HG03060 (cell line): ENCODE data around the gene NT5DC4.

Source experiments
- ATAC-seq: cut with Tn5 transposase; IDR thresholded peaks from one replicate; pipeline ENCODE4 v1.9.1; 2021; ENCODE audit warnings: low read depth, moderate number of reproducible peaks; ENCODE audit not compliant: unreplicated experiment

NT5DC4 gene

DNA sequence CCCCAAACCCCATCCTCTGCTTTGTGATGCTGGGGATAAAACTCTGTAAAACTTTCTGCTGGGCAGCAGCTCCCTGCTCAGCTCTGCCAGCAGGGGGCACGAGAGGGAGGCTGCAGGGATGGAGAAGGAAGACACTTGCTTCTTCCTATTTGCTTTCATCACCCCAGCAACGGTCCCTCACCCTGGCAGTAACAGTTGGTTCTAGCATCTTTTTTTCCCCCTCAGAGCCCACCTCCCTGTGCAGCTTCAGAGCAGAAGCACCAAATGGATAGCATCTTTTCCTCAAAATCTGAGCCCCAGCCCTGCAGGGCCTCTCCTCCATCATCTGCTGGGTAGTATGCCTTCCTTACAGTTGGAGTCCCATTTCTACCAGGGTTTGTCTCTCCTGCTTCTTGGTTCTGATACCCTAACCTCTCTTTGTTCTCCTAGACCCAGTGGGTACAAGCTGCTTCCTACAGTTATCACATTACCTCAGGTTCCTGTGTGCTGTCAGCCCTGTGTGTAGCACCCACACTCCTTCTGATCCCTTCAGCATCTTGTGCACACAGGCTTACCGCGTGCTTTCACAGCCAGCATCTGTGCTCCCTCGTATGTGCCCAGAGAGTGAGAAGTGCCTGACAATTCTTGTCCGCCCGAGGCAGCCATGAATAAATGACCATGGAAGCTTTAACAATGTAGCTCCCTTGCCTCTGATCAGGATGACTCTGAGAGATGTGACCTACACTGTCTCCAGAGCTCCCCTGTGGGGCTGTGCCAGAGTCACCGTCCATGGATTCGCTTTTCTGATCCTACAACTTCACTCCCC lies 29.1 kb downstream of the NT5DC4 start:
- ATAC-seq = no peak

- ATAC-seq = no peak
These were observed 29.7 kb downstream of the NT5DC4 start for GRCh38 chr2:112750560-112750843.

- ATAC-seq = no peak
These were observed 30.8 kb downstream of the NT5DC4 start for GRCh38 chr2:112751451-112752197.

GRCh38 chr2:112752667-112753066 lies 31.8 kb downstream of the NT5DC4 start:
- no peak for ATAC-seq

DNA sequence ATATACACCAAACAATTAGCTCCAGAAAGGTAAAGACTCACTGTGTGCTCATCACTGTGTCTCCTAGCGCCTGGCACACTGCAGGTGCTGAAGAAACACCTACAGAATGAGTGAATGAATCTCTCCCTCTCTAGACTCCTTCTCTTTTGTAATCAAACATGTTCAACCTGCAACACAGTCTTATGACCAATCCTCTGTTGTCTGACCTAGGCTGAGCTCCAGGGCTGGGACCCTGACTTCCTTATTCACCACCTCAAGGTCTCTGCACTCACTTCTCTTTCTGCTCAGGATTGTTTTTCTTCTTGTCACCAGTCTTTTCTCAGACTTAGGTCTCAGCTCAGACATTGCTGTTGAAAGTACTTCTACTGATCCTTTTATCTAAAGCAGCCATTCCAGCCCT lies 33.7 kb downstream of the NT5DC4 start:
- ATAC-seq = no peak

- no peak for ATAC-seq
These were observed 34.6 kb downstream of the NT5DC4 start for GRCh38 chr2:112755444-112755843.

DNA sequence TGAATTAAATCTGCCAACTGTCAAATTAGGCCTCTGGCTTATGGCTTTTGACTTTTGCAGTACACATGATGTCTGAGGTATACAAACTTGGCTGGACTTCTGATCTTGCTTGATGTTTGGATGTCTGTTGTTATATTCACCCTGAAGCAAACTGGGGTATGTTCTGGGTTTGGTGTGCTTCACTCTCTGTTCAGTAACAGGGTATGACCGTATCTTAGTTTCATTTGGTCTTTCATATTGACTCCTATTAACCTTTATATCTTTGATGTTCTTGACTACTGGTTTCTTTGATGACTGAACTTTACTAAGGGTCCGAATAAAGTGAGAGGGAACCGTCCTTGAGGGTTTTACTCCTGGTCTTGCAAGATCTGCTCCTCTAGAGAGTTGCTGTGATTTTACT lies 35.4 kb downstream of the NT5DC4 start:
- no peak for ATAC-seq

GRCh38 chr2:112757265-112757664 lies 36.4 kb downstream of the NT5DC4 start:
- no peak for ATAC-seq

- no peak for ATAC-seq
These were observed 37.9 kb downstream of the NT5DC4 start for GRCh38 chr2:112758711-112759110.

DNA sequence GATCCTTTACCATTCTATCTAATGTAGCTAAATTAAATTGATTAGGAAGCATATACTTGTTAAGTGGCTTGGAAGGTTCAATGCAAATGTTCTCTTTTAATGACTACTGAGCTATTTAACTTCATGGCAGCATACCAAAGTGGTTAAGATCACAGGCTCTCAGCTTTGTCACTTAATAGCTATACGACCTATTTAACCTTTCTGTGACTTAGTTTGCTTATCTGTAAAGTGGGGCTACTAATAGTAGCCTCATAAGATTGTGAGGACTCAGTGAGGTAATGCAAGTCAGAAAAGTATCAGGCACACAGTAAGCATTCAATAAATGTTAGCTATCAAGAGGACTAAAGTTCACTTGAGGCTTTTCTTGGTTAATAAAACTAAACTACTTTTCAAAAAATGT lies 39.3 kb downstream of the NT5DC4 start:
- ATAC-seq = no peak

DNA sequence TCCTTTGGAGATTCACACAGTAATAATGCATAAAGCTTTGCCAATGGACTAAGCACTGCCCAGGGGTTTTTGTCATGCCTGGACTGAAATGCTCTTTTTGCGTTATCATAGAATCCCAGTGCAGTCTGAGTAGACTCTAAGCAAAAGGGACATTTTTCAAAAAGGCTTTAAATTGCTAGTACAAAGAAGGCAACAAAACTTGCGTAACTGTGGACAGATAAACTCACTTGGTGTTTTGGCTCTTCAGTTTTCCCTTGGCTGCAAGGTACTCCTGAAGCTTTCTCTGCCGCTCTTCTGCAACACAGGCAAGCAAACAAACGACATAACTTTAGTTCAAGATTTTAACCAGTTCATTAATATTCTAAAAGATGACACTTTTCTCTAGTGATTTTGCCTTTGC lies 41.5 kb downstream of the NT5DC4 start:
- ATAC-seq = no peak

GRCh38 chr2:112764071-112765044 lies 43.5 kb downstream of the NT5DC4 start, which contains the start of gene CKAP2L:
CKAP2L (minus strand) TSS chr2:112764609; CDS start chr2:112764598, 11 bp downstream.
- ATAC-seq = peak; percentile 89

GRCh38 chr2:112765251-112765650 lies 44.4 kb downstream of the NT5DC4 start:
- ATAC-seq = no peak

DNA sequence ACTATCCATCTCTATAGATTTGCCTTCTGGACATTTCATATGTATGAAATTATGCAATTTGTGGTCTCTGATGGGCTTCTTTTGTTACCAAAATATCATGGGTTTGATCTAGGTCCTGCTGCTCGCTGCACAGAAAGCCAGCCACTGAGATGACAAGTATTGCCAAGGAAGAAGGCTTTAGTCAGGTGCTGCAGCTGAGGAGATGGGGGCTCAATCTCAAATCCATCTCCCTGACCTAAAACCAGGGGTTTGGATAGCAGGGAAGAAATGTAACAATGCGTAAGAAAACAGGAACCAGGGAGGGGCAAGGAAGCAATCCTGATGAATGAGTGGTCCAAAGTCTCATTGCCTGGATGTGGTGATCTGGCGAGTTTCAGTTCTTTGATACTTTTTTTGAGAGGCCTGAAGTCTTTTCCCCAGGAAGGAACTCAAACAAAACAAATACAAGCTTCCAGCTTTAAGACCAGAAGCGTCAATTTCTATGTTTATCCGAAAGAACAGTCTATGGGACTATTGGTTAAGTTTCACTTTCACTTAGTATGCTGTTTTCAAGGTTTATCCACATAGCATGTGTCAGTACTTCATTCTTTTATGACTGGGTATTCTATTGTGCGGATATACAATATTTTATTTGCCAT lies 47.0 kb downstream of the NT5DC4 start:
- ATAC-seq = no peak

- ATAC-seq = no peak
These were observed 47.6 kb downstream of the NT5DC4 start for GRCh38 chr2:112768432-112768831.

DNA sequence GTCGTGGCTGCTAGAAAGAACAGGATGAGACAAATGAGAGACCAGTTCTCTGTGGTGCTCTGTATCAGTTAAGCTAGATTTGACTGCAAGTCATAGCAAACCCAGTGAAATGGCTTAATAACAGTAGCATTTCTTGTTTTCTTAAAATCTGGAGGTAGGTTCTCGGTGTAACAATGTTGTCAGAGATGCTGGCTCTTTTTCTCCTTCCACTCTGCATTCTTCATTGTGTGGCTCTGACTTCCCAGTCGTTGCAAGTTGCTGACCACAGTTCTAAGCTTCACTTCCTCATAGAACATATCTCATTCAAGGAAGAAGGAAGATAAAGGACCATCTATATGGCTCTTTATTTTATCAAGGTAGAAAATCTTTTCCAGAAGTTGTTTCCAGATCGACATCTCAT lies 51.5 kb downstream of the NT5DC4 start:
- ATAC-seq = no peak

DNA sequence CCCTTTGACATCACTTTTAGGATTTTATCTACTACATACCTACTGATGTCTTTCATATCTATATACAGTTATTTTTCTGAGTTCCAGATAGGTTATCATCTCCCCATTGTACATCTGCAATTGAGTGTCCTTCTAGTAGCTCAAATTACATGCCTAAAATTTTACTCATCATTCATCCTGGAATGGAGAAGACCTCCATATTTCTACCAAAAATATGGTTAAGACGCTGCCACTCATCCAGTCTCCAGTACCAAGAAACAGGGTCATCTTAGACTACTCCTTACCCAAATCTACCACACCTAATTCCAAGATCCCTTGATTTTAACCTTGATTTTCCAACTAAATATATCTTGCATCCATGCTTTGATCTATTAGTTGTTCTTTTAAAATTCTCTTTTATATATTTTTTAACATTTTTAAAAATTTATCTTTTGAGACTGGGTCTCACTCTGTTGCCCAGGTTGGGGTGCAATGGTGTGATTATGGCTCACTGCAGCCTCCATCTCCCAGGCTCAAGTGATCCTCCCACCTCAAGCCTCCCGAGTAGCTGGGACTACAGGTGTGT lies 52.2 kb downstream of the NT5DC4 start:
- ATAC-seq = no peak

- no peak for ATAC-seq
These were observed 52.7 kb downstream of the NT5DC4 start for GRCh38 chr2:112773556-112773955.

DNA sequence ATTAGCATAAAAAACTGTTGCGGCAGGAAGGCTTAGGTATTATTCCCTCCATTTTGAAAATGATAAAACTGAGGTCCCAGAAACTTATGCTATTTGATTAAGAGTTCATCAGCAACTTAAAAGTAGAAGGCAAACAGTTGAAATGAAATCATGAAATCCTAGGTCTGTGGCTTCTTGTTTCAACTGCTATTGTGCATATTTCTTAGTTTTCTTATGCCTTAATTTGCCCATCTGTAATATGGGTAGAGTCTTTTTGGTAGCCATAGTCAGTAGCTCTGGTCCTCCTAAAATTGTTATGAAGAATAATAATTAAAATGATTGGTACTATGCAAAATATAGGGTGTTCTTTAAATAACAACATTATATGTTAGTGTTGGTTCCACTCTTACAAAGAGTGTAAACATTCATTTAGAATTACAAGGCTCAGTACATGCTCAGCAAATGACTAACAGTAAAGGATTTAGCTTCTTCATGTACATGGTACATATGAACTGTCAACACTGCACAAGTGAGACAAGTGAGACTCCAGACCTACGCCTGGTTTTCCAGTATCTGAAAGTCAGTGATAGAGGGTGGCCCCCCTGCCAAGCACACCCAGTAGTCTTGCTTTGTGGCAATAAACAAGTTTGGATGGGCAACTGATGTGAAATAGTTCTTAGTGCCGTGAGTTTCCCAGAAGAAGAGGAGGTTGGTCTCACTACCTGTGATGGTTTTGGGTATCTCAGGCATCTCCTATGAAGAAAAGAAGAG lies 53.9 kb downstream of the NT5DC4 start:
- no peak for ATAC-seq
